Astrocyte (in vitro differentiated cells and primary cell): ENCODE results near the gene UQCR10.

ENCODE experiments used
- EZH2 ChIP-seq: IDR thresholded peaks from 2 replicates; pipeline ENCODE4 v1.6.1; 2012; ENCODE audit warnings: mild to moderate bottlenecking, low read length, inconsistent platforms; ENCODE audit not compliant: insufficient read depth
- TF ChIP-seq, protein P1 (sequence below): IDR thresholded peaks from 2 replicates; pipeline ENCODE4 v1.5.1; 2011; ENCODE audit warnings: low read depth, mild to moderate bottlenecking, inconsistent platforms, low read length, moderate library complexity; ENCODE audit not compliant: insufficient read depth

DNA sequence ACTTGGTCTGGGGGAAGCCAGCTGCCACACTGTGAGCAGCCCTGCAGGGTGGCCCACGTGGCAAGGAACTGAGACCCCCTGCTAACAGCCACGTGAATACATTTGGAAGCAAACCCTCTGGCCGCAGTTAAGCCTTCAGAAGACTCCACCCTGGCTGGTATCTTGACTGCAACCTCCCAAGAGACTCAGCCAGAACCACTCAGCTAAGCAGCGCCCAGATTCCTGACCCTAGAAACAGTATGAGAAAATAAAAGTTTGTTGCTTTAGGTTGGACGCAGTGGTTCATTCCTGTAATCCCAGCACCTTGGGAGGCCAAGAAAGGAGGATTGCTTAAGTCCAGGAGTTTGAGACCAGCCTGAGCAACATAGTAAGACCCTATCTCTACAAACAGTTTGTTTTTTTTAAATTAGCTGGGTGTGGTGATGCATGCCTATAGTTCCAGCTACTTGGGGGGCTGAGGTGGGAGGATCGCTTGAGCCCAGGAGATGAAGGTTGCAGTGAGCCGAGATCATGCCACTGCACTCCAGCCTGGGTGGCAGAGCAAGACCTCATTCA, 9.0 kb upstream of the UQCR10 start:
- TF ChIP-seq, protein P1, sequence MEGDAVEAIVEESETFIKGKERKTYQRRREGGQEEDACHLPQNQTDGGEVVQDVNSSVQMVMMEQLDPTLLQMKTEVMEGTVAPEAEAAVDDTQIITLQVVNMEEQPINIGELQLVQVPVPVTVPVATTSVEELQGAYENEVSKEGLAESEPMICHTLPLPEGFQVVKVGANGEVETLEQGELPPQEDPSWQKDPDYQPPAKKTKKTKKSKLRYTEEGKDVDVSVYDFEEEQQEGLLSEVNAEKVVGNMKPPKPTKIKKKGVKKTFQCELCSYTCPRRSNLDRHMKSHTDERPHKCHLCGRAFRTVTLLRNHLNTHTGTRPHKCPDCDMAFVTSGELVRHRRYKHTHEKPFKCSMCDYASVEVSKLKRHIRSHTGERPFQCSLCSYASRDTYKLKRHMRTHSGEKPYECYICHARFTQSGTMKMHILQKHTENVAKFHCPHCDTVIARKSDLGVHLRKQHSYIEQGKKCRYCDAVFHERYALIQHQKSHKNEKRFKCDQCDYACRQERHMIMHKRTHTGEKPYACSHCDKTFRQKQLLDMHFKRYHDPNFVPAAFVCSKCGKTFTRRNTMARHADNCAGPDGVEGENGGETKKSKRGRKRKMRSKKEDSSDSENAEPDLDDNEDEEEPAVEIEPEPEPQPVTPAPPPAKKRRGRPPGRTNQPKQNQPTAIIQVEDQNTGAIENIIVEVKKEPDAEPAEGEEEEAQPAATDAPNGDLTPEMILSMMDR: no peak
- no peak for TF ChIP-seq EZH2
